ENCODE data around the gene CCDC116. TPM values are rescaled to one million over a fixed set of nuclear protein-coding genes. Genes with fewer than 3 reads are reported as not detected.
A peak's percentile ranks its signal among the peaks of the same experiment; 100 is the strongest.
"Not testable (repeated sequence)": the region's sequence is repeated elsewhere in the genome, so short reads cannot be mapped to it uniquely, and the experiment has no call there.

Gene CCDC116
- 5.2 TPM for polyA plus RNA-seq (2012; ENCODE audit: insufficient read depth, insufficient read length)

DNA sequence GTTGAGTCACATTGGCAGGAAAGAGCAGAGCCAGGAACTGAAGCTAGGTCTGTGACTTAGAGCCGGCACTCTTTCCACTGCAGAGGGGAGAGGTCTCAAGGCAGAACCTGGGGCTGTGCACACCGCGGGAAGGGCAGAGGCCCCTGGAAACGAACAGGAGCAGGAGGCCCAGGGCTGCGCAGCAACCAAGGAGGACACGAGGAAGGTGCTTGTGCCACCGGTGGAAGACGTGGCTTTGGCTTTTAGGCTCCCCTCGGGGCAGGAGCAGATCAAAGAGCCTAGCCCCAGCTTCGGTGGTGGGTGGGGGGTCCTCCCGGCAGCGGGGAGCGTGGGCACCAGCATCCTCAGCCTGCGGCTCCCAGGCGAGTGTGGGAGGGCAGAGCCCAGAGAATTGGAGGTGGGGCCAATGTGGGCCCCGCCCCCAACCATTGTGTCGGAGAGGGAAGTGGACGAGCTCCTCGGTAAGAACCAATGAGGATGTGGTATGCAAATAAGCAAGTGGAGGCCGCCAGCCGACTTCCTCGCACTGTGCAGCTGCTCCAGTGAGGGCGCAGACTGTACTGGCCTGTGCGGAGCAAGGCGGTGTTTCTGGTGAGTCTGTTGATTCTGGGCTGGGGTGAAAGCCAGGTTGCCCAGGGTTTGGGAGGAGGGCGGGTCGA is at the start of gene CCDC116:
CCDC116 (plus strand) TSS at position 524 of the 659 bp plus-strand sequence. CDS start 422 bp downstream, outside the sequence.
- H3K4me3 ChIP-seq (ENCODE audit: low read length) = peak within 1 kb of the TSS; percentile 47
- peak; percentile 95 for DNase-seq (ENCODE audit: low read depth, low spot score)

DNA sequence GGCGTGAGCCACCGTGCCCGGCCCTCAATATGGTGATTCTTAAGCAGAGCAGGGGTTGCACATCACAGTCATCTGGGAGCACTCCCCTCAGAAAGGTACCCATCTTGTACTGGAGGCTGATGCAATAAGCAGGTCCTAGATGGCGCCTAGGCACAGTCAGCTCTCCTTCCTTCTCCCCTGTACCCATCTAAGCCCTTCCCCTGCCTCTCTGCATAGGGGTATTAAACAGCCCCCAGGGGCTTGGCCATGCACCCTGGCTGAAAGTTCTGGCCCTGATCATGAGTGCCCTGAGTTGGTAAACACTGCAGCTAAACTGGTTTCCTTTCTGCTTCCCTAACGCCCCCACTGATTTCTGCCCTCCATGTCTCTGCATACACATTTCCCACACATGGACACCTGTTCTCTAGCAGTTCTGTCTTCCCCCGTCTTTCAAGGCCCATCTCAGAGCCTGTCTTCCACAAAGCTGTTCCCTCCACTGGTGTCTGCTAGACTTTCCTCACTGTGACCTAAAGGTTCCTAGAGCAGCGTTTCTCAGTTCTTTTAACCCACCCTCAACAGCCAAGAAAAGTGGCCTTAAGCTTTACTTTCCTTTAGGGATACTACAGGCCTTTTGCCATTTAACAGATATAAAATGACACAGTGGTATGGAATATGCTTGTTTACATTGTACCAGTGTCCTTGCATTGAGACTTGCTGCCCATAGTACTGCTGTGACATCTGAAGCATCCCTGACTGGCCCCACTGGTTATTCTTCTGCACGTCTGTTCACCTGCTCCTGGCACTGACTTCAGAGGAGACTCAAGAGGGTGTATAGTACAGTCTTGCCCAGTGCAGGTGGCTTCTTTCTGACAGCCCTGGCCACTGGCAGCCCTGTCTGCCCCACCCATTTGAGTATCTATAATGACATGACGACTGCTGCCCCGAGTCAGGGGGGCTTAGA is 49.5 kb upstream of the CCDC116 start:
- DNase-seq (ENCODE audit: low read depth, low spot score) = no peak
- no peak overlapping the region for H3K4me3 ChIP-seq (ENCODE audit: low read length)

GRCh38 chr22:21585389-21585788 is 47.2 kb upstream of the CCDC116 start:
- DNase-seq (ENCODE audit: low read depth, low spot score) = no peak

GRCh38 chr22:21587803-21588611 is 44.6 kb upstream of the CCDC116 start:
- no peak overlapping the region for H3K4me3 ChIP-seq (ENCODE audit: low read length)
- no peak for DNase-seq (ENCODE audit: low read depth, low spot score)

More at GRCh38 chr22:21585389-21585788, 47.2 kb upstream of the CCDC116 start:
- H3K4me3 ChIP-seq (ENCODE audit: low read length) = no peak overlapping the region

DNA sequence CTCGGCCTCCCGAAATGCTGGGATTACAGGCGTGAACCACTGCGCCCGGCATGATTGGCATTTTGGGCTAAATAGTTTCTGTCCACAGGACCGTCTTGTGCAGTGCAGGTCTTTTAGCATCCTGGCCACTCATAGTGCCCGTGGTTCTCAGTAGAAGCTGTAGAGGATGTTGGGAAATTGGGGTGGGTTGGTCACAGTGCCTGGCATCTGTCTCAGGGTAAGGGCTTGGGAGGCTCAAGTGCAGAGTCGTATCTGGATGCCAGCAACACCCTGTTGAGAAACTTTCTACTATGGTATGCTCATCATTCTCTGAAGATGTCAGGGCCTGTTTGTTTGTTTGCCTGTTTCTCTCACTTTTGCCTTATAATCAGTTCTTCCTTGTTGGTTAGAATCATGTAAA is 43.2 kb upstream of the CCDC116 start:
- no peak overlapping the region for H3K4me3 ChIP-seq (ENCODE audit: low read length)
- DNase-seq (ENCODE audit: low read depth, low spot score) = no peak

- H3K4me3 ChIP-seq (ENCODE audit: low read length) = no peak overlapping the region
- DNase-seq (ENCODE audit: low read depth, low spot score) = no peak
These were observed 41.5 kb upstream of the CCDC116 start for GRCh38 chr22:21590809-21591641.

DNA sequence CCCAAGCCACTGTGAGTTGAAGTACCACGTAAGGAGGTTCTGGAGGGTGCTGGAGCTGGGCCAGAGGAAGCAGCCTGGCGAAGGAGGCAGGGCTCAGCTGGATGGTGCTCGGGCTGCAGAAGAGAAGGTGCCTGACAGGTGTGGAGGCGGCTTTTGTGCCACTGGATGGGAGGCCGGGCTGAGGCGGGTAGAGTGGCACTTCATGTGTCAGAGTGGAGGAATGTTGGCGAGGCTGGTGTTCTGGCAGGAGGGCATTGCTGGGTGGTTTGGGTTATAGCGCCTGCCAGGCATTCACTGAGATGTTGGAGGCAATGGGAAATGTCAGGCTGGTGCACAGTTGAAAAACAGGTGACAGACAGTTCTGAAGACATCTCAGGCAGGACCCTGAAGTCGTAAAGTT is 40.9 kb upstream of the CCDC116 start:
- no peak for DNase-seq (ENCODE audit: low read depth, low spot score)
- H3K4me3 ChIP-seq (ENCODE audit: low read length) = no peak overlapping the region

GRCh38 chr22:21592422-21592821 is 40.1 kb upstream of the CCDC116 start:
- no peak for DNase-seq (ENCODE audit: low read depth, low spot score)
- no peak overlapping the region for H3K4me3 ChIP-seq (ENCODE audit: low read length)

- H3K4me3 ChIP-seq (ENCODE audit: low read length) = no peak overlapping the region
- no peak for DNase-seq (ENCODE audit: low read depth, low spot score)
These were observed 38.9 kb upstream of the CCDC116 start for GRCh38 chr22:21593406-21594232.

GRCh38 chr22:21594865-21595452 is 37.6 kb upstream of the CCDC116 start:
- H3K4me3 ChIP-seq (ENCODE audit: low read length) = no peak overlapping the region
- no peak for DNase-seq (ENCODE audit: low read depth, low spot score)

DNA sequence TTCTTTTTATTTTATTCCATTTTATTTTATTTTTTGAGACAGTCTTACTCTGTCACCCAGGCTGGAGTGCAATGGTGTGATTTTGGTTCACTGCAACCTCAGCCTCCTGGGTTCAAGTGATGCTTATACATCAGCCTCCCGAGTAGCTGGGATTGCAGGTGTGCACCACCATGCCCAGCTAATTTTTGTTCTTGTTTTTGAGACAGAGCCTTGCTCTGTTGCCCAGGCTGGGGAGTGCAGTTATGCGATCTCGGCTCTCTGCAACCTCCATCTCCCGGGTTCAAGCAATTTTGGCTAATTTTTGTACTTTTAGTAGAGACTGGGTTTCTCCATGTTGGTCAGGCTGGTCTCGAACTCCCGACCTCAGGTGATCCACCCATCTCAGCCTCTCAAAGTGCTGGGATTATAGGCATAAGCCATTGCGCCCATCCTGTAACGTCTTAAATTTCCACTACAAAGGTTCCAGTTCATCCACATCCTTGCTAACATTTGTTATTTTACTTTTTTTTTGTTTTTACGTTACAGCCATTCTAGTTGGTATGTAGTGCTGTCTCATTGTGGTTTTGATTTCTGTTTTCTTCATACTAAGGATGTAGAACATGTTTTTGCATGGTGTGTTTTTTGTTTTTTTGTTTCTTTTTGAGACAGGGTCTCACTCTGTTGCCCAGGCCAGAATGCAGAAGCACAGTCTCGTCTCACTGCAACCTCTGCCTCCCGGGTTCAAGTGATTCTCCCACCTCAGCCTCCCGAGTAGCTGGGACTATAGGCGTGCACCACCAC is 36.0 kb upstream of the CCDC116 start:
- H3K4me3 ChIP-seq (ENCODE audit: low read length); DNase-seq (ENCODE audit: low read depth, low spot score): not testable (repeated sequence)

GRCh38 chr22:21598302-21598701 is 34.3 kb upstream of the CCDC116 start:
- DNase-seq (ENCODE audit: low read depth, low spot score) = no peak
- H3K4me3 ChIP-seq (ENCODE audit: low read length) = no peak overlapping the region

DNA sequence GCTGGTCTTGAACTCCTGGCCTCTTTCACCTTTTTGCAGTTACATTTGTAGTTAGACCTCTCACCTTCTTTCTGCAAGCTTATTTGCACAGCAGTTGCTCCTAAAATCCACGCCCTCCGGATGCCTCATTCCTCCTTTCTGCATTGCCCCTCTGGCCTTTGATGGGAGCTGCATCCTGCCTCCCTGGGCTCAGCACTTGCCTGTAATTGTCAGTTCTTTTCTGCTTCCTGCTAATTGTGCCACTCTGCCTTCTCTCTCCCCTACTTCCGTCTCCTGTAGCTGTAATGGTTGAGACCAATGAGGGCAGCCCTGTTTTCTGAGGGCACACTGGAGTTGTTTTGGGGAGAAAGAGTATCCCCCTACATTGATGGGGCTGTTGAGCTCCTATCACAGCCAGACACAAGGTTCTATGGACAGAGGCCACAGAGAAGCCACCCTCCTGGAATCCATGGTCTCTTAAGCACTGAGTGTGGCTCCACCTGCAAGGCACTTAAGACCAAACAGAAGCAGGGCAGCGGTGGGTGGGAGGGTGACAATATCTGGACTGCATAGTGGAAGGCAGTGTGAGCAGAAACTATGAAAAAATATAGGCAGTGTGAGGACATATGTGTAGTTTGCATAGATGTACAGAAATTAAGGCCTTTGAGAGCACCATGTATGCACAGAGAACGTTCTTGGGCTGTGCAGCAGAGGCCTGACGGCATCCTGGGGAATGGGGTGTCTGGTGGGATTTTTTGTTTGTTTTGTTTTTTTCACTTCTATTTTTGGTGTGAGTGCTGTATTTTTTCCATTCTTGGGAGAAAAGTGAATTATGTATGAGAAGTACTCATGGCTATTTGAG is 33.3 kb upstream of the CCDC116 start:
- no peak for DNase-seq (ENCODE audit: low read depth, low spot score)
- no peak overlapping the region for H3K4me3 ChIP-seq (ENCODE audit: low read length)

DNA sequence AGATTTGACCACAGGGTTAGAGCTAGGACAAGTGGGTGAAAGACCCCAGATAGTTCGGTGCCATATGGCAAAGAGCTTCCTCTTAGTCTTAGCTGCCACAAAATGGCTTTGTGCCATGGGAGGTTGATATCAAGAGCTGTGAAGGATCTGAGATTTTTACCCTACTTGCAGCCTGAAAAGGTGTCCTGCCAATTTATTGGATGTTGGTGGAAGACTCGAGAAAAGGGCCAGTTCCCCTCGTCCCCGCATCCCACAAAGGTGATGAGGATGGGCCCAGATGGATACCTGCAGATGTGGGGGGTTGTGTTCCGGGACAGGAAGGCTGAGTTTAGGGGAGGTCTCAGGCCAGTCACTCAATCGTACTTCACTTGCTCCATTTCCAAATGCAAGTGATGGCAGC is 30.0 kb upstream of the CCDC116 start:
- no peak overlapping the region for H3K4me3 ChIP-seq (ENCODE audit: low read length)
- no peak for DNase-seq (ENCODE audit: low read depth, low spot score)

- no peak for DNase-seq (ENCODE audit: low read depth, low spot score)
- no peak overlapping the region for H3K4me3 ChIP-seq (ENCODE audit: low read length)
These were observed 28.6 kb upstream of the CCDC116 start for GRCh38 chr22:21603973-21604372.

All from Jurkat, Clone E6-1 (cell line).